ENCODE results near the gene LAMTOR5. TPM values are rescaled to one million over a fixed set of nuclear protein-coding genes. Genes with fewer than 3 reads are reported as not detected.

Gene LAMTOR5
- polyA plus RNA-seq, 1 of the 3 experiments (the other 2 are of a cell fraction), result 442 TPM

- no peak for TF ChIP-seq USF2 (IDR thresholded peaks at IDR 0.05; ENCODE audit: borderline replicate concordance, low read depth, low read length)
- TF ChIP-seq EZH2phosphoT487 (IDR thresholded peaks at IDR 0.05; ENCODE audit: borderline replicate concordance, low read depth), result no peak
- no peak for TF ChIP-seq RFX5 (IDR thresholded peaks at IDR 0.05; ENCODE audit: low read length)
- no peak for TF ChIP-seq MAX (IDR thresholded peaks at IDR 0.05; ENCODE audit: low read depth)
- TF ChIP-seq NRF1 (IDR thresholded peaks at IDR 0.05; ENCODE audit: low read depth, low read length), result no peak
- TF ChIP-seq GATA2 (CRISPR knock-in tag; IDR thresholded peaks at IDR 0.05), result no peak
- TF ChIP-seq ZBTB33 (IDR thresholded peaks at IDR 0.05; ENCODE audit: borderline replicate concordance, low read depth), result no peak
- H3K4me3 ChIP-seq (ENCODE audit: low read depth in 2 of 2, low read length in 1 of 2), result no peak overlapping the region
- no peaks in the 10 kb centered on the region for H3K9me3 ChIP-seq
- H3K36me3 ChIP-seq (replicated peaks in 1 of 2; ENCODE audit: control insufficient read depth in 1 of 2, insufficient read depth in 2 of 2, low read length in 1 of 2), result peaks cover 19 to 22% of the 10 kb centered on the region in 2 experiments
- no peak overlapping the region for H3K4me2 ChIP-seq
- no peak overlapping the region for H3K27ac ChIP-seq (ENCODE audit: low read depth in 2 of 2, low read length in 1 of 2)
- DNase-seq, result no peak
- H4K20me1 ChIP-seq (ENCODE audit: insufficient read depth), result no peaks in the 10 kb centered on the region
- H3F3A ChIP-seq (replicated peaks; ENCODE audit: insufficient read depth), result no peaks in the 10 kb centered on the region
- no peaks in the 10 kb centered on the region for H3K79me2 ChIP-seq (ENCODE audit: insufficient read depth)
- POLR2A ChIA-PET, result interaction anchor here (0.6 kb wide), 1 partner anchor 45 kb away, joined by 3 read pairs; the partner anchor contains the start of gene RBM15
- no peak overlapping the region for H3K9ac ChIP-seq
- H3K4me1 ChIP-seq (ENCODE audit: control insufficient read depth in 1 of 2, insufficient read depth in 2 of 2, low read depth in 1 of 2, low read length in 1 of 2), result no peaks in the 10 kb centered on the region
- 59% methylated on average over 5 of the region's 5 CpGs for WGBS (ENCODE audit: low lambda C conversion rate)
- CTCF ChIA-PET, result interaction anchor here (0.9 to 1.6 kb wide), 7 partner anchors 10 to 186 kb away, joined by 3 to 8 read pairs (median 4); no protein-coding TSS in a partner anchor
- H2AFZ ChIP-seq (ENCODE audit: low read depth), result no peak overlapping the region
- H3K9me2 ChIP-seq, result no peaks in the 10 kb centered on the region
- no peaks in the 10 kb centered on the region for H3K27me3 ChIP-seq (ENCODE audit: insufficient read depth)
These were observed 24.1 kb downstream of the LAMTOR5 start for GRCh38 chr1:110383251-110383990.

GRCh38 chr1:110380672-110381283 lies 26.7 kb downstream of the LAMTOR5 start:
- CTCF ChIA-PET, result interaction anchor here (0.9 to 1.2 kb wide), 3 partner anchors 14 to 80 kb away, joined by 4 read pairs; partner anchors contain the start of gene RBM15
- peaks cover 30 to 36% of the 10 kb centered on the region in 2 experiments for H3K36me3 ChIP-seq (replicated peaks in 1 of 2; ENCODE audit: control insufficient read depth in 1 of 2, insufficient read depth in 2 of 2, low read length in 1 of 2)
- DNase-seq, result no peak
- H4K20me1 ChIP-seq (ENCODE audit: insufficient read depth), result no peaks in the 10 kb centered on the region
- no peak overlapping the region for H3K4me3 ChIP-seq (ENCODE audit: low read depth in 2 of 2, low read length in 1 of 2)
- H3K9ac ChIP-seq, result no peak overlapping the region
- H3K27ac ChIP-seq (ENCODE audit: low read depth in 2 of 2, low read length in 1 of 2), result no peak overlapping the region
- H3K9me3 ChIP-seq, result no peaks in the 10 kb centered on the region
- H3K9me2 ChIP-seq, result no peaks in the 10 kb centered on the region
- 89% methylated on average over 10 of the region's 10 CpGs for WGBS (ENCODE audit: low lambda C conversion rate)
- no peaks in the 10 kb centered on the region for H3K27me3 ChIP-seq (ENCODE audit: insufficient read depth)
- no peaks in the 10 kb centered on the region for H3K4me1 ChIP-seq (ENCODE audit: control insufficient read depth in 1 of 2, insufficient read depth in 2 of 2, low read depth in 1 of 2, low read length in 1 of 2)
- no peak for TF ChIP-seq GABPA (IDR thresholded peaks at IDR 0.05; ENCODE audit: low read depth)
- no peak for TF ChIP-seq EP300 (IDR thresholded peaks at IDR 0.05; ENCODE audit: borderline replicate concordance in 1 of 2, low read depth in 1 of 2, low read length in 1 of 2)
- TF ChIP-seq FOSL2 (IDR thresholded peaks at IDR 0.05; ENCODE audit: borderline replicate concordance, low read depth), result no peak
- TF ChIP-seq CHD2 (IDR thresholded peaks at IDR 0.05; ENCODE audit: low read length, partially characterized antibody), result no peak
- TF ChIP-seq REST (IDR thresholded peaks at IDR 0.05; ENCODE audit: low read depth, low read length), result no peak
- no peak for TF ChIP-seq MXI1 (IDR thresholded peaks at IDR 0.05; ENCODE audit: low read depth, low read length)
- no peak for TF ChIP-seq YY1 (IDR thresholded peaks at IDR 0.05; ENCODE audit: low read depth)
- TF ChIP-seq MEF2A (IDR thresholded peaks at IDR 0.05; ENCODE audit: borderline replicate concordance, low read depth), result no peak
- TF ChIP-seq NRF1 (IDR thresholded peaks at IDR 0.05; ENCODE audit: low read depth, low read length), result no peak
- TF ChIP-seq PBX3 (IDR thresholded peaks at IDR 0.05), result no peak
- no peaks in the 10 kb centered on the region for H3K79me2 ChIP-seq (ENCODE audit: insufficient read depth)
- POLR2A ChIA-PET, result no interaction called here
- H3F3A ChIP-seq (replicated peaks; ENCODE audit: insufficient read depth), result no peaks in the 10 kb centered on the region
- H3K4me2 ChIP-seq, result no peak overlapping the region
- H2AFZ ChIP-seq (ENCODE audit: low read depth), result no peak overlapping the region
